Measurements from ENCODE around the gene CARMIL1. TPM values are rescaled to one million over a fixed set of nuclear protein-coding genes. Genes with fewer than 3 reads are reported as not detected.

Gene CARMIL1
- total and polyA plus RNA-seq, 4 experiments from 2014 or later: 0.08 to 3.5 (median 2.4) TPM

DNA sequence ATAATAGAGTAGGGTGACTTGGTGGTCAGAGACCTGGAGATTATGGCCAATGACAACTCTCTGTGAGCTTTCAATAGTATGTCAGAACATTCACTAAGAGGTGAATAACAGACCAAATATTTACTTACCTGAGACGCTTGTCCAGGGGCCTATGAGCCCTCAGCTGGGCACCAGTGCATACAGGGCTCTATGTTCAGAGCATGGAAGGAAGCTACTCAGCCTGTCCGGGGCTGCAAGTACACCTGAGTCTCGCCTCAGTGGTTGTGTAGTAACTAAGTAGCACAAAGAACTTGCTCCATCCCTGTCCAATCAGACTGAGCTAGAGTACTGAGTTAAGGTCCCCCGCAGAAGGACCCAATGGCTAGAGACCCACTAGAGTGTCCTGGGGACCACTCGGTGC is 361.3 kb downstream of the CARMIL1 start:
- POLR2A ChIA-PET (ENCODE audit: partially characterized antibody): no interaction called here
- Mint-ChIP-seq H3K27ac (no peak overlapping the region), H3K27me3 (peaks cover 20 to 41% of the 10 kb centered on the region in 2 donors)

GRCh38 chr6:25640891-25641290 is 361.7 kb downstream of the CARMIL1 start:
- H3K4me3 ChIP-seq (ENCODE audit: low read length in 2 of 2): no peak overlapping the region
- no peak overlapping the region for H3K4me3 Mint-ChIP-seq
- no peaks in the 10 kb centered on the region for H3K4me1 Mint-ChIP-seq
- intact Hi-C loops (cut with micrococcal nuclease): no loop called here
- peaks cover 0 to 12% (median 6%) of the 10 kb centered on the region in 8 donors for H3K9me3 Mint-ChIP-seq
- H3K36me3 ChIP-seq (ENCODE audit: insufficient read depth, low read length): no peaks in the 10 kb centered on the region
- POLR2A ChIA-PET (ENCODE audit: partially characterized antibody): no interaction called here
- H3K27me3 Mint-ChIP-seq: peaks cover 23 to 44% of the 10 kb centered on the region in 2 donors
- H3K27ac ChIP-seq (ENCODE audit: low read depth, low read length): no peak overlapping the region
- DNase-seq: no peak
- no peak overlapping the region for H3K27ac Mint-ChIP-seq
- no peaks in the 10 kb centered on the region for H3K9me3 ChIP-seq (ENCODE audit: control insufficient read depth in 1 of 2, low read length in 2 of 2)
- CTCF ChIA-PET (ENCODE audit: partially characterized antibody): no interaction called here
- no peaks in the 10 kb centered on the region for H3K4me1 ChIP-seq (ENCODE audit: insufficient read depth, low read length)
- no peaks in the 10 kb centered on the region for H3K36me3 Mint-ChIP-seq
- no peaks in the 10 kb centered on the region for H3K27me3 ChIP-seq (ENCODE audit: insufficient read depth, low read length)

More for the DNA sequence above, 361.3 kb downstream of the CARMIL1 start:
- H3K4me1 Mint-ChIP-seq: no peaks in the 10 kb centered on the region
- H3K36me3 Mint-ChIP-seq: no peaks in the 10 kb centered on the region
- Histone ChIP-seq H3K9me3 (ENCODE audit: control insufficient read depth in 1 of 2, low read length in 2 of 2) (no peaks in the 10 kb centered on the region), H3K4me1 (ENCODE audit: insufficient read depth, low read length) (no peaks in the 10 kb centered on the region), H3K36me3 (ENCODE audit: insufficient read depth, low read length) (no peaks in the 10 kb centered on the region), H3K4me3 (ENCODE audit: low read length in 2 of 2) (no peak overlapping the region), H3K27me3 (ENCODE audit: insufficient read depth, low read length) (no peaks in the 10 kb centered on the region), H3K27ac (ENCODE audit: low read depth, low read length) (no peak overlapping the region)
- H3K4me3 Mint-ChIP-seq: no peak overlapping the region
- DNase-seq: no peak
- peaks cover 0 to 12% (median 6%) of the 10 kb centered on the region in 8 donors for H3K9me3 Mint-ChIP-seq
- intact Hi-C loops (cut with micrococcal nuclease): no loop called here
- CTCF ChIA-PET (ENCODE audit: partially characterized antibody): no interaction called here

DNA sequence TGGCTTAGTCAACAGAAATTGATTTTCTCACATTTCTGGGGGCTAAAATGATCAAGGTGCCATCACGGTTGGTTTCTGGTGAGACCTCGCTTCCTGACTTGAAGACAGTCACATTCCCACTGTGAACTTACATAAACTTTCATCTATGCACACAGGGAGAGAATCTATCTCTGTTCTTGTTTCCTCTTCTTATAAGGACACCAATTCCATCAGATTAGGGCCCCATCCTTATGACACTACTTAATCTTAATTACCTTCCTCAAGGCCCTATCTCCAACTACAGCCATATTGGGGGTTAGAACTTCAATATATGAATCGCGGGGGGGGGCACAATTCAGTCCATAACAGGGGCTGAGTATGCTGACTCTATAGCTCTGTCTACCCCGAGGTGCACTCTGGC is 362.2 kb downstream of the CARMIL1 start:
- no peaks in the 10 kb centered on the region for H3K27me3 ChIP-seq (ENCODE audit: insufficient read depth, low read length)
- Mint-ChIP-seq H3K9me3 (peaks cover 0 to 12% (median 6%) of the 10 kb centered on the region in 8 donors), H3K27me3 (peaks cover 23 to 44% of the 10 kb centered on the region in 2 donors), H3K4me1 (no peaks in the 10 kb centered on the region), H3K27ac (no peak overlapping the region), H3K4me3 (no peak overlapping the region), H3K36me3 (no peaks in the 10 kb centered on the region)
- H3K4me3 ChIP-seq (ENCODE audit: low read length in 2 of 2): no peak overlapping the region
- no peak for DNase-seq
- no peak overlapping the region for H3K27ac ChIP-seq (ENCODE audit: low read depth, low read length)
- no peaks in the 10 kb centered on the region for H3K4me1 ChIP-seq (ENCODE audit: insufficient read depth, low read length)
- H3K9me3 ChIP-seq (ENCODE audit: control insufficient read depth in 1 of 2, low read length in 2 of 2): no peaks in the 10 kb centered on the region
- ChIA-PET POLR2A (ENCODE audit: partially characterized antibody) (no interaction called here), CTCF (ENCODE audit: partially characterized antibody) (interaction anchor here (1.1 kb wide), 1 partner anchor 12 kb away, joined by 3 read pairs; no protein-coding TSS in a partner anchor)
- intact Hi-C loops (cut with micrococcal nuclease): no loop called here
- H3K36me3 ChIP-seq (ENCODE audit: insufficient read depth, low read length): no peaks in the 10 kb centered on the region

DNA sequence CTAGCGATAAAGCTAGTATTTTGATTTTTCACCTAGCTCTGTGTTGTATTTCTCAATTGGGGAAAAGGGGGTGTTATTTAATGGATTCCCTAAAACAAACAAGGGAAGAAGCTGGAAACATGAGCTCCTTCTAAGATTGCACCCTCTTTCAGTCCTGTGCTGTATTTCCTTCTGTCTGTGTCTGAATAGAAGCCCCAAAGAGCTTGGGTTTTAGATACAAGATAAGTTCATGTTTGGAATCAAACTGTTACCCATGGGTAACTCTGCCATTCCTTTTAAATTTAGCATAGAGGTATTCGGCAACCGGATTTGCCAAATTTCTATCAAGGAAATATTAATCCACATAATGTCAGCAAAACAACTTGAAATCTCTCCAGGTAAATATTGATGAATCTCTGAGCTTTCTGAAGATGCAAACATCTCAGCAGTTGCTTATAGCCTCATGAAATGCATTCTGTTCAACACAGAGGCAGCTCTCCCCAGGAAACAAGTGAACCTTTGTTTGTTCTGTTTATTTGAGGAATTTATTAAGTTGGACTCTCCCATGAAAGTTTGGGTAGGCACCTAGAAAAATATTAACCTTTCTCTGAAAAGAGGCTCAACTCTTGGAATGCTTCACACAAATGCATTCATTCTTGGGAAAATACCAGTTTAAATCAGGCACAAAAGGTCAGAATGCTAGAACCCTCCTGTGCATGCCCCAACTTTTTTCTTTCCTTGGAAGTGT is 362.9 kb downstream of the CARMIL1 start:
- DNase-seq: no peak
- CTCF ChIA-PET (ENCODE audit: partially characterized antibody): interaction anchor here (1.1 kb wide), 1 partner anchor 12 kb away, joined by 3 read pairs; no protein-coding TSS in a partner anchor
- peaks cover 23 to 41% of the 10 kb centered on the region in 2 donors for H3K27me3 Mint-ChIP-seq
- no peaks in the 10 kb centered on the region for H3K9me3 ChIP-seq (ENCODE audit: control insufficient read depth in 1 of 2, low read length in 2 of 2)
- no peak overlapping the region for H3K27ac ChIP-seq (ENCODE audit: low read depth, low read length)
- H3K36me3 ChIP-seq (ENCODE audit: insufficient read depth, low read length): no peaks in the 10 kb centered on the region
- no peaks in the 10 kb centered on the region for H3K27me3 ChIP-seq (ENCODE audit: insufficient read depth, low read length)
- POLR2A ChIA-PET (ENCODE audit: partially characterized antibody): no interaction called here
- no peak overlapping the region for H3K27ac Mint-ChIP-seq
- no peaks in the 10 kb centered on the region for H3K4me1 ChIP-seq (ENCODE audit: insufficient read depth, low read length)
- intact Hi-C loops (cut with micrococcal nuclease): no loop called here
- no peaks in the 10 kb centered on the region for H3K4me1 Mint-ChIP-seq
- H3K4me3 Mint-ChIP-seq: no peak overlapping the region
- H3K4me3 ChIP-seq (ENCODE audit: low read length in 2 of 2): no peak overlapping the region
- H3K36me3 Mint-ChIP-seq: no peaks in the 10 kb centered on the region
- H3K9me3 Mint-ChIP-seq: peaks cover 0 to 12% (median 6%) of the 10 kb centered on the region in 8 donors

DNA sequence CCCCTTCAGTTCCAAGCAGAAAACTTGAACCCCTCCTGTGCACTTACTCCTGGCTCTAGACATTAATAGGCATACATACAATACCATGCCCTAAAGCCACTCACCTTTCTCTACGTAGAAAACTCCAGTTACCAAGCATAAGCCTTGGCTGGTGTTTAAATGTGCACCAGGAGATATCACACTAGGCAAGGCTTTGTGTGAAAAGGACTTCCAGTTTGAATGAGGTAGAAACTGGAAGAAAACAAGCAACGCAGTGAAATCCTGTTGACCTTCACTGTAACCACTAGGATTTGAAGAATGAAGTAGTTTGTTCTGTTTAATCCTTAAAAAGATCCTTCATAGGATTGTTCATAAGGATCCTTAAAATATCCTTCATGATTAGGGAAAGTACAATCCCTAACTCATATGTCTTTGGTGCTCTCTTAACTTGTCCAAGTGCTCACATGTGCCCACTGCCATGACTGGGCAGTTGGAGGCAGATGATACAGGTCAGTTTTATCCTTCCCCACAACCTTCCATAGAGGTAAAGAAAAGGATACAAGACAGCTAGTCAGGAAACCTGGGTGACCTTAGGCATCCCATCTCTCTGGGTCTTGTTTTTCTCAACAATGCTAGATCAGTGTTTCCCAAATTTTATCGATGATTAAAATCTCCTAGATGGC is 363.6 kb downstream of the CARMIL1 start:
- peaks cover 23 to 42% of the 10 kb centered on the region in 2 donors for H3K27me3 Mint-ChIP-seq
- H3K4me3 ChIP-seq (ENCODE audit: low read length in 2 of 2): no peak overlapping the region
- H3K4me1 ChIP-seq (ENCODE audit: insufficient read depth, low read length): no peaks in the 10 kb centered on the region
- intact Hi-C loops (cut with micrococcal nuclease): no loop called here
- no peaks in the 10 kb centered on the region for H3K27me3 ChIP-seq (ENCODE audit: insufficient read depth, low read length)
- H3K9me3 Mint-ChIP-seq: peaks cover 0 to 12% (median 6%) of the 10 kb centered on the region in 8 donors
- no peaks in the 10 kb centered on the region for H3K36me3 Mint-ChIP-seq
- POLR2A ChIA-PET (ENCODE audit: partially characterized antibody): no interaction called here
- H3K9me3 ChIP-seq (ENCODE audit: control insufficient read depth in 1 of 2, low read length in 2 of 2): no peaks in the 10 kb centered on the region
- H3K27ac ChIP-seq (ENCODE audit: low read depth, low read length): no peak overlapping the region
- H3K4me1 Mint-ChIP-seq: no peaks in the 10 kb centered on the region
- H3K27ac Mint-ChIP-seq: no peak overlapping the region
- H3K36me3 ChIP-seq (ENCODE audit: insufficient read depth, low read length): no peaks in the 10 kb centered on the region
- CTCF ChIA-PET (ENCODE audit: partially characterized antibody): no interaction called here
- H3K4me3 Mint-ChIP-seq: no peak overlapping the region
- no peak for DNase-seq

DNA sequence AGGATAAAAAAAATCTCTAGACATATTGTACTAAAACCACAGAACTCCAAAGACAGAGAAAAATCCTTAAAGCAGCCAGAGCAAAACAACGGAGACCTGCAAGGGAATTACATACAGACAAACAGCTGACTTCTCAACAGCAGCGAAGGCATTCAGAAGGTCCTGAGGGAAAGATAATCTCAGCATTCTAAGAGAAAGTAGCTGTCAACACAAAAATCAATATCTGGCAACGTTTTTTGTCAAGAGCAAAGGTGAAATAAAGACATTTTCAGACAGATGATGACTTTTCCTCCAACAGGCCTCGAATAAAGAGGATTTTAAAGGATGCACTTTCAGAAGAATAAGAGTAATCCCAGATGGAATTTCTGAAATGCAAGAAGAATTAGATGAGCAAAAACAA is 366.7 kb downstream of the CARMIL1 start:
- Mint-ChIP-seq H3K9me3 (peaks cover 0 to 7% (median 5%) of the 10 kb centered on the region in 8 donors), H3K27me3 (peaks cover 17 to 44% of the 10 kb centered on the region in 2 donors), H3K4me3 (no peak overlapping the region), H3K27ac (no peak overlapping the region), H3K36me3 (no peaks in the 10 kb centered on the region), H3K4me1 (no peaks in the 10 kb centered on the region)
- no peak for DNase-seq
- intact Hi-C loops (cut with micrococcal nuclease): no loop called here
- H3K9me3 ChIP-seq (ENCODE audit: control insufficient read depth in 1 of 2, low read length in 2 of 2): no peaks in the 10 kb centered on the region
- H3K4me3 ChIP-seq (ENCODE audit: low read length in 2 of 2): no peak overlapping the region
- POLR2A ChIA-PET (ENCODE audit: partially characterized antibody): no interaction called here
- no peak overlapping the region for H3K27ac ChIP-seq (ENCODE audit: low read depth, low read length)
- H3K36me3 ChIP-seq (ENCODE audit: insufficient read depth, low read length): no peaks in the 10 kb centered on the region
- peaks cover 1% of the 10 kb centered on the region for H3K27me3 ChIP-seq (ENCODE audit: insufficient read depth, low read length)
- CTCF ChIA-PET (ENCODE audit: partially characterized antibody): no interaction called here
- H3K4me1 ChIP-seq (ENCODE audit: insufficient read depth, low read length): no peaks in the 10 kb centered on the region

DNA sequence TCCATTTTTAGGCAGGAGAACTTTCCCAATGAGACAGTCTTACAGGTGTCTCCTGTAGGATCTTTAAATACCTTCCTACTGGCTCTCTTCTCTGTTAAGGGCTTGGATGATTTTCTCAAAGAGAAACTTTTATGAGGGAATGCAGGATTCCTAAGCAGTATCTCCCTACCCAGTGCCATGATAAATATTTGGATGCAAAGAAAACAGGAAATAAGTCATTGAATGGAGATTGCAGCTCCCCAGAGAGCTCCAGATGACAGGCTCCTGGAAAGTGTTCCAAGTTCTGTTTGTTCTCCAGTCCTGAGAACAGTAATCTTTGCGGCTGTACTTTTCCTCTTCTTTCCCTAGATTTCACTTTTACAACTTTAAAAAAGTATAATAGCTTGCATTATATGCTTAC is 370.4 kb downstream of the CARMIL1 start:
- no peaks in the 10 kb centered on the region for H3K36me3 ChIP-seq (ENCODE audit: insufficient read depth, low read length)
- no peaks in the 10 kb centered on the region for H3K36me3 Mint-ChIP-seq
- H3K27ac Mint-ChIP-seq: no peak overlapping the region
- H3K4me1 Mint-ChIP-seq: no peaks in the 10 kb centered on the region
- peaks cover 7% of the 10 kb centered on the region for H3K27me3 ChIP-seq (ENCODE audit: insufficient read depth, low read length)
- H3K9me3 Mint-ChIP-seq: peaks cover 0 to 7% (median under 1%) of the 10 kb centered on the region in 8 donors
- H3K9me3 ChIP-seq (ENCODE audit: control insufficient read depth in 1 of 2, low read length in 2 of 2): no peaks in the 10 kb centered on the region
- H3K4me1 ChIP-seq (ENCODE audit: insufficient read depth, low read length): no peaks in the 10 kb centered on the region
- no peak overlapping the region for H3K27ac ChIP-seq (ENCODE audit: low read depth, low read length)
- H3K27me3 Mint-ChIP-seq: peaks cover 33 to 44% of the 10 kb centered on the region in 2 donors
- intact Hi-C loops (cut with micrococcal nuclease): no loop called here
- H3K4me3 Mint-ChIP-seq: no peak overlapping the region
- ChIA-PET POLR2A (ENCODE audit: partially characterized antibody) (no interaction called here), CTCF (ENCODE audit: partially characterized antibody) (no interaction called here)
- H3K4me3 ChIP-seq (ENCODE audit: low read length in 2 of 2): no peak overlapping the region
- DNase-seq: no peak
